ENCODE data around the gene HELLS.

HELLS gene

GRCh38 chr10:94583124-94583523 is 37.5 kb downstream of the HELLS start:
- H3K36me3 ChIP-seq (ENCODE audit: control insufficient read depth, insufficient read depth, low read length), result peaks cover 4% of the 10 kb centered on the region
- H3K27me3 ChIP-seq (replicated peaks; ENCODE audit: control insufficient read depth, insufficient read depth, low read length), result no peaks in the 10 kb centered on the region
- TF ChIP-seq CTCF (IDR thresholded peaks at IDR 0.05; ENCODE audit: insufficient read depth, low read length, poor library complexity, severe bottlenecking), result no peak
- no peak overlapping the region for H3K4me3 ChIP-seq (replicated peaks; ENCODE audit: low read depth, low read length)
- DNase-seq (ENCODE audit: extremely low read depth, insufficient read length), result no peak

DNA sequence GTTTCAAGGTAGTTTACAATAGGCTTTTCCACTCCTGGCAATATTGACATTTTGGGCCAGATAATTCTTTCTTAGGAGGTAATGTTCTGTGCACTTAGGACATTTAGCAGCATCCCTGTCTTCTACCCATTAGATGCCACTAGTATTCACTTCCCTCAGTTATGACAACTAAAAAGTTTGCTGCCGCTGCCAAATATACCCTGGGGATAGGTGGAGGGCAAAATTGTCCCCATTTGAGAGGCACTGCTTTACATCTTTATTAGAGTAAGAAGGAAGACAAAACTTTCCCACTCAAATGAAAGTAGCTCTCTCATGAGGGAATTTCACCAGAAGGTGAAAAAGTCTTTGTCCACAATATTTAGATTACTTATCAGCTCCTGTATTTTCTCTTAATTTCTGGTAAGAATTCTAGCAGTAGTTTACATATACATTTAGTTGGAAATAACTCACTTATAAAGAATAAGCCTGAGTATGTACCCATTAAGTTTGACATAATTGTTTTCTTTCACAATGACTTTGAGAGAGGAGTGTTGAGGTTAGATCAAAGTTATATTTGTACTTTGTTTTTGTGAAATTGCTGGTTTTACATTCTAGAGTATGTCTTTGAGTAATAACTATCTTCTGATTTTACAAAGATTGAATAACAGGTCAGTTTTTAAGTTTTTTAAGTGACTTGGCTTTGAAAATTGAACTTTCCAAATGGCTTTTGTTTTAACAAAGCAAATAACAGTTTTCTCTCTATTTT is 46.0 kb downstream of the HELLS start:
- no peak for TF ChIP-seq CTCF (IDR thresholded peaks at IDR 0.05; ENCODE audit: insufficient read depth, low read length, poor library complexity, severe bottlenecking)
- peak; percentile 31 for DNase-seq (ENCODE audit: extremely low read depth, insufficient read length)
- no peaks in the 10 kb centered on the region for H3K27me3 ChIP-seq (replicated peaks; ENCODE audit: control insufficient read depth, insufficient read depth, low read length)
- no peak overlapping the region for H3K4me3 ChIP-seq (replicated peaks; ENCODE audit: low read depth, low read length)
- peaks cover 2% of the 10 kb centered on the region for H3K36me3 ChIP-seq (ENCODE audit: control insufficient read depth, insufficient read depth, low read length)

DNA sequence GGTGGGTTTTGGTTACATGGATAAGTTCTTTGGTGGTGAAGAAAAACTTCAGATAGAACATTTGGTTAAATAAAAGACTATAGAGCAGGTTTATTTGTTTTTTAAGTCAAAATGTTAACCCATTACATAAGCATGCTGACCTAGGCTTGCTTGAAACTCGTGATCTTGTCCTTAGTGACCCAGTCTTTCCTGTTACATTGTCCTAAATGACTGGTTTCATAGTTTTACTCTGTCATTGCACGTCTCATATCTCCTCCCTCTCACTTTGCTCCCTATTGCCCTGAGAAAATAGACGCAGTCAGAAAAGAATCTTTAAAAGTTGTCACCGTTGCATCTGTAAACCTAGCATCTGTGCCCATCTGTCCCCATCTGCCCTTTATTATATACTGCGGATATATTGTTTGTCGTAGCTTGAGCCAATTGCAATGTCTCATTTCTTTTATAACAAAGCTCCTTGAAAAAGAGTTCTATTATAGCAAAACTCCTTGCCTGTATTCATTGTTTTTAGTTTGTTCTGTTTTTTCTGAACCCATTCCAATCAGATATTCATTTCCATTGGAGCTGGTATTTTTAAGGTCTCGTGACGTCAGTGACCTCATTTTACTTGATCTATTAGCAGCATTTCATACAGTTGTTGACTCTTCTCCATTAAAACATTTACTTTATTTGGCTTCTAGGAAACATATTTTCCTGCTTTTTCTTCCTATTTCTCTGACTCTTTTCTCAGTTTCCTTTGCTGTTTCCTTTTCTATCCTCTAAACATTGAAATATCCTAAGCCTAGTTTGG is 57.3 kb downstream of the HELLS start:
- peaks cover 3% of the 10 kb centered on the region for H3K36me3 ChIP-seq (ENCODE audit: control insufficient read depth, insufficient read depth, low read length)
- no peak for TF ChIP-seq CTCF (IDR thresholded peaks at IDR 0.05; ENCODE audit: insufficient read depth, low read length, poor library complexity, severe bottlenecking)
- H3K4me3 ChIP-seq (replicated peaks; ENCODE audit: low read depth, low read length), result no peak overlapping the region
- H3K27me3 ChIP-seq (replicated peaks; ENCODE audit: control insufficient read depth, insufficient read depth, low read length), result no peaks in the 10 kb centered on the region
- no peak for DNase-seq (ENCODE audit: extremely low read depth, insufficient read length)

DNA sequence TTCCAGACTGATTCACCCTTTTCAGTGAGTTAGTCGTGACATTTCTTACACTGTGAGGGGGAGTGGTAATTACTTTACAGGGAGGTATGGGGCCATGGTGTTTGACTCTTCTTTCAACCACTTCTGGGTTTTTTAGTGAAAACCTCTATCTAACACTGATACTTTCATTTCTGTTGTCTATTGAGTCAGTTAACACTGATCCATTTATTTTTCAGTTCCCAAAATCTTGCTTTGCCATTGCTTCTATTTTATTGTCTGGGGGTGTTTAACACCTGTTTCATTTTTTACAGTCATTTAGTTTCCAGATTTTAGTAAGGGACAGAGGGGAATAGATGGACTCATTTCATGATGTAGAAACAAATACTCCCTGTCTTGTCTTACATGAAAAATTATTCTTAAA is 61.5 kb downstream of the HELLS start:
- H3K4me3 ChIP-seq (replicated peaks; ENCODE audit: low read depth, low read length), result no peak overlapping the region; the same call in 1 of the 2 replicates
- TF ChIP-seq CTCF (IDR thresholded peaks at IDR 0.05; ENCODE audit: insufficient read depth, low read length, poor library complexity, severe bottlenecking), result no peak
- H3K36me3 ChIP-seq (ENCODE audit: control insufficient read depth, insufficient read depth, low read length), result peaks cover 3% of the 10 kb centered on the region

GRCh38 chr10:94608559-94608958 is 63.0 kb downstream of the HELLS start:
- DNase-seq (ENCODE audit: extremely low read depth, insufficient read length), result no peak
- Histone ChIP-seq H3K36me3 (ENCODE audit: control insufficient read depth, insufficient read depth, low read length) (peaks cover 3% of the 10 kb centered on the region), H3K4me3 (replicated peaks; ENCODE audit: low read depth, low read length) (no peak overlapping the region), H3K27me3 (replicated peaks; ENCODE audit: control insufficient read depth, insufficient read depth, low read length) (no peaks in the 10 kb centered on the region)
- TF ChIP-seq CTCF (IDR thresholded peaks at IDR 0.05; ENCODE audit: insufficient read depth, low read length, poor library complexity, severe bottlenecking), result no peak

More for the DNA sequence above, 61.5 kb downstream of the HELLS start:
- peak; percentile 42 for DNase-seq (ENCODE audit: extremely low read depth, insufficient read length)
- no peaks in the 10 kb centered on the region for H3K27me3 ChIP-seq (replicated peaks; ENCODE audit: control insufficient read depth, insufficient read depth, low read length)
